ENCODE measurements around the gene FBXW4. TPM values are rescaled to one million over a fixed set of nuclear protein-coding genes. Genes with fewer than 3 reads are reported as not detected.

Gene FBXW4
- total RNA-seq, 4 donors from 2014 or later: 50.0 to 73.5 (median 54.3) TPM

DNA sequence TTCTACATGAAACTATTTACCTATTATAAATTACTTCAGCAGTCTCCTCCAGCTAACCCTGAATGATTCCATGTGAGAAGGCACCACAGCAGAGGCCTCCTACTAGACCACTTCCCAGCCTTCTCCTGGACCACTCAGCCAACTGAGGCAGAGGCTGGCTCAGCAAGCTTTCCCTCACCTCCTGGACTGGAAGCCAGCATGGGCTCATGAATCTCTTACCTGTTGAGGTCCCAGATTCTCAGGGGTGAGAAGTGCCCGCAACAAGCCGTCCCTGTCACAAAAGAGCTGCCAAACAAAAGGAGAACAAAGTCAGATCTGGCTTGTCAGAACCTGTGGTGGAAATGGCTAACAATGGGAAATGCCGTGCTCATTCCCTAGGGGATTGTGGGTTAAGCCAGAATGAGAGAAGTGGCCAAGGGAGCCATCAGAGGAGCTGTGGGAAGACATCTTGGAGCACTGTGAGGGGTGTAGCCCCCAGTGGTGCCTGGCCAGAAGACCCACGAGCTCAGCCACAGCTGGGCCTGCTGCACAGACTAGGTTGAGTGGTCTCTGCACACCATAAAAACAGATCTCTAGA lies 70.4 kb downstream of the FBXW4 start:
- no peak for DNase-seq (ENCODE audit: low spot score)
- ATAC-seq (ENCODE audit: low FRiP score): no peak
- no peak for TF ChIP-seq CTCF (IDR thresholded peaks at IDR 0.05)

DNA sequence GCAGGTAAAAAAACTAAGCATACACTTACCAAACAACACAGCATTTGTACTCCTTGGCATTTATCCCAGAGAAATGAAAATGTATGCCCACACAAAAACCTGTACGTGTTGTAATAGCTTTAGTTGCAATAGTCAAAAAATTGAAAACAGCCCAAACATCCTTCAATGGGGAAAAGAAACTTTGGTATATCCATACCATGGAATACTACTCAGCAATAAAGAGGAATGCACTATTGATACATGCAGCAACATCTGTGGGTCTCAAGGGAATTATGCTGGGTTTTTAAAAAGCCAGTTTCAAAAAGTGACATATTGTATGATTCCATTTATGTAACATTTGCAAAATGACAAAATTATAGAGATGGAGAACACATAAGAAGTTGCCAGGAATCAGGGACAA lies 71.4 kb downstream of the FBXW4 start:
- no peak for TF ChIP-seq CTCF (IDR thresholded peaks at IDR 0.05)
- ATAC-seq (ENCODE audit: low FRiP score): no peak
- DNase-seq (ENCODE audit: low spot score): no peak

GRCh38 chr10:101619983-101620382 lies 75.0 kb downstream of the FBXW4 start:
- no peak for TF ChIP-seq CTCF (IDR thresholded peaks at IDR 0.05)

DNA sequence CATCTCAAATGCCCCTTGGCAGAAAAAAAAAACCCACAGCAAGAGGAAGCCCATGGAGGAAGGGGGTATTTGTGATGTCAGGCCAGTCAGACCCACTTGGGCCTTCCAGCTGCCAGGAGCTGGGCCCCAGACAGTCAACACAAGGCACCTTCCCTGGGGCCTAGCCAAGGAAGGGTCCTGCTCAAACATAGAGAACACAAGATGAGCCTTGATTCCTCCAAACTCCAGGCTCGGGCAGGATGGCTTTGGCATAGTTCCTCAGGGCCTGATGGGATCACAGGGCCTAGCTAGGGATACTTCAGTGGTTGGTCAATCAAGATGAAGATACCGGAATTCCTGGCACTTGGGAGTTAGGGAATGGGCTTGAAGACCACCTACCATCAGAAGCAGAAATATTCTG lies 76.1 kb downstream of the FBXW4 start:
- DNase-seq (ENCODE audit: low spot score): no peak
- no peak for TF ChIP-seq CTCF (IDR thresholded peaks at IDR 0.05)
- no peak for ATAC-seq (ENCODE audit: low FRiP score)

More at GRCh38 chr10:101619983-101620382, 75.0 kb downstream of the FBXW4 start:
- ATAC-seq (ENCODE audit: low FRiP score): no peak
- no peak for DNase-seq (ENCODE audit: low spot score)

DNA sequence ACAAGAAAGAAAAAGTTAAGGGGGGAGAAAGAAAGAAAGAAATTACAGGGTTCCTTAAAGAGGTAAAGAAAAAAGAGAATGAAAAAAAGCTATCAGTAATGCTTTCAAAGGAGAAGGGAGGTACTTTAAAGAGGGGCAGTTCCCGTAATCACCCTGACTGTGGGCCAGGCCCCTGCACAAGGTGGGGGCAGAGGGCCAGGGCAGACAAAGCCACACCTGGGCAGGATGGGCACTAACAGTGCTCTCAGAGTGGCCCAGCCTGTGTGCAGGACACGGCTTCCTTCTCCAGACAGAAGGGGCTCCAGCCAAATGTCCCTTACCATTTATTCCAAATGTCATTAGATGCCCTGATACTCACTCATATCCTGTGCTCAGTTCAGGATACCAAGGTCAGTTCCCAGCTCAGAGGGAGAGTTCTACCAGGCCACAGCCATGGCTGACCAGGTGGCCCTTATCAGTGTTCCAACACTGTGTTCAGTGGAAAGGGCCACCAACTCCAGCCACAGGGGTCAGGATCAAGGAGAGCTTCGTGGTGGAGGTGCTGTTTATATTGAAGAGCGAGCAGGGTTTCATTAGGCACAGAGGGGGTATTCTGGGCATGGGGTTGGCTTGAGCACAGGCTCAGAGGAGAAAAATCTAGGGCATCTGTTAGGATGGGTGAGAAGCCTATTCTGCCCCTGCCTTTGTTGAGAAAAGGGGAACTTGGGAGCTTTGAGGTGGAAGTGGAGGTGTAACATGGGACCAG lies 77.0 kb downstream of the FBXW4 start:
- ATAC-seq (ENCODE audit: low FRiP score): no peak
- no peak for TF ChIP-seq CTCF (IDR thresholded peaks at IDR 0.05)
- no peak for DNase-seq (ENCODE audit: low spot score)

DNA sequence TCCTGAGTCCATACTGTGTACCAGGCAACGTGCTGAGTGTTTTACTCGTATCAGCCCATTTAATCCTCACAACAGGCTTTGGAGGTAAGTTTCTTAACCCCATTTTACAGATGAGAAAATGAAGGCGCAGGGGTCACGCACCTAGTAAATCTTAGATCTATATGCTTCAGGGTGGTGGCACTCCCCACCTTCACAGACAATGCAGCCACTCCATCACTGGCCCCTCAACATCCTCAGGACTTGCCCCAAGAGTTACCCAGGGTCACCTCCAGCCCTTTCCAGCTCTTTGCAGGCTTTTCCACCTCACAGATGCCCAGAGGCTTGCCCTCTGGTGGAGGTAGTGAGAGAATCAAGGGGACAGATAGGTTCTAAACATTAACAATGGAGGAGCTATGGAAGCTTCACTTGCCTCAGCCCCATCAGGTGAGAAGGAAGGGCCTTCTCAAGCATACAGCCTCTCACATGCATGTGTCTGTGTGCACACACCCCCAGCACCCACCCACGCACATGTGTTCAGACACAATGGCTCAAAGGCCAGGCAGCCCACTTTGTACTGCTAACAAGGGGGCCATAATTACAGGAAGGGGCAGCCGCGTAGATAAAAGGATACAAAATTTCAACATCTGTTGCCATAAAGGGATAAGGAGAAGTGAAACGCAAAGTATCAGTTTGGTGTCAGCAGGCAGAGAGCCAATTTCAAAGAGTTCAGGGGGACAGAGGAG lies 77.7 kb downstream of the FBXW4 start:
- TF ChIP-seq CTCF (IDR thresholded peaks at IDR 0.05): no peak
- DNase-seq (ENCODE audit: low spot score) (no peak), ATAC-seq (ENCODE audit: low FRiP score) (no peak)

Measured in omental fat pad (tissue), 4 donors.